HepG2 (cell line): ENCODE results near the gene POLR1F. TPM values are rescaled to one million over a fixed set of nuclear protein-coding genes. Genes with fewer than 3 reads are reported as not detected.

Source experiments
- ATAC-seq: fragments of 200-7000 bp; cut with Tn5 transposase; 3 replicates; pipeline ENCODE4 v1.9.1; 2020; ENCODE audit warnings: mild to moderate bottlenecking, moderate library complexity
- BruUV-seq: library from RNA; stranded (reverse); fragments of 400-500 nt; replicated peaks from 2 replicates; lab custom pipeline; 2021; lab: Mats Ljungman, UMichigan
- CTCF ChIA-PET: fragments of 300-600 bp; formaldehyde crosslinking; extraction: SDS; loops from one replicate; lab custom pipeline; 2021; ENCODE audit warnings: low total read pairs, inconsistent platforms, low intra/inter-chr PET ratio; lab: Yijun Ruan, JAX
- POLR2A ChIA-PET: fragments of 350-600 bp; sonication (Branson Sonifier 250); formaldehyde crosslinking; loops from one replicate; lab custom pipeline; 2020; ENCODE audit warnings: antibody characterized with exemption, inconsistent platforms; lab: Yijun Ruan, JAX
- DNase-seq: peaks from one replicate; pipeline ENCODE4 v3.0.0-alpha.2; 2015; ENCODE audit warnings: low spot score
- FAIRE-seq: peaks from 3 replicates; lab custom pipeline; 2011; peaks lifted over from hg19 to GRCh38; lab: Jason Lieb, UNC
- H2AFZ ChIP-seq: one replicate; pipeline ENCODE4 v1.6.1; 2011; ENCODE audit warnings: low read length, inconsistent platforms
- H3K27ac ChIP-seq: fragments of 300-600 bp; 3 replicates; pipeline ENCODE4 v1.8.0; 2011; ENCODE audit warnings: mixed run types, mild to moderate bottlenecking, mixed read lengths, low read length, inconsistent platforms; ENCODE audit not compliant: insufficient read depth; ENCODE audit errors: extremely low read length
- H3K27me3 ChIP-seq, 2 experiments: fragments of 200-600 bp in 1 of 2; 2 replicates in 1 of 2; 3 replicates in 1 of 2; pipeline versions ENCODE4 v1.6.0 to v1.8.0; 2011; ENCODE audit warnings: low read length in 2 of 2, mild to moderate bottlenecking in 2 of 2, moderate library complexity in 2 of 2, inconsistent platforms in 1 of 2; ENCODE audit not compliant: insufficient read depth in 2 of 2, control insufficient read depth in 1 of 2
- H3K36me3 ChIP-seq, 2 experiments: fragments of 200-600 bp in 1 of 2; replicated peaks in 1 of 2; 2 replicates in 1 of 2; 3 replicates in 1 of 2; pipeline versions ENCODE4 v1.5.1 to v1.8.0; 2011; ENCODE audit warnings: low read length in 2 of 2, inconsistent platforms in 1 of 2; ENCODE audit not compliant: insufficient read depth in 2 of 2, control insufficient read depth in 1 of 2
- H3K4me1 ChIP-seq: 2 replicates; pipeline ENCODE4 v1.5.1; 2012; ENCODE audit warnings: low read length, inconsistent platforms; ENCODE audit not compliant: insufficient read depth
- H3K4me2 ChIP-seq: 2 replicates; pipeline ENCODE4 v1.6.0; 2011; ENCODE audit warnings: low read depth, low read length, inconsistent platforms
- H3K4me3 ChIP-seq, 3 experiments: fragments of 200-600 bp in 1 of 3; sonication (generic), shearing (Covaris generic) in 1 of 3; replicated peaks in 1 of 3; 2 replicates each; pipeline ENCODE4 v1.5.1; 2011 to 2016; ENCODE audit warnings: low read length in 3 of 3, inconsistent platforms in 2 of 3, low read depth in 2 of 3, mild to moderate bottlenecking in 2 of 3, control low read depth in 1 of 3, mixed read lengths in 1 of 3; ENCODE audit not compliant: insufficient read depth in 1 of 3
- H3K79me2 ChIP-seq: one replicate; pipeline ENCODE4 v1.6.1; 2011; ENCODE audit warnings: low read length, inconsistent platforms; ENCODE audit not compliant: insufficient read depth
- H3K9ac ChIP-seq: 2 replicates; pipeline ENCODE4 v1.6.0; 2011; ENCODE audit warnings: mild to moderate bottlenecking, low read depth, low read length, inconsistent platforms; ENCODE audit not compliant: insufficient read depth
- H3K9me3 ChIP-seq: 2 replicates; pipeline ENCODE4 v1.5.1; 2012; ENCODE audit warnings: mild to moderate bottlenecking, low read length
- H4K20me1 ChIP-seq: 2 replicates; pipeline ENCODE4 v1.6.0; 2011; ENCODE audit warnings: inconsistent platforms, mild to moderate bottlenecking, low read length, moderate library complexity; ENCODE audit not compliant: insufficient read depth
- ATF7 ChIP-seq, 2 experiments: fragments of 450-650 bp in 1 of 2; sonication (generic) in 1 of 2; formaldehyde crosslinking in 1 of 2; IDR thresholded peaks; 2 replicates each; pipeline versions ENCODE4 v1.4.0 to v1.6.1; 2016 to 2020; ENCODE audit warnings: antibody characterized with exemption in 1 of 2, mild to moderate bottlenecking in 1 of 2, missing genetic modification reagents in 1 of 2
- MATR3 ChIP-seq: sonication (generic); formaldehyde crosslinking; IDR thresholded peaks from 2 replicates; pipeline ENCODE4 v1.4.0; 2020; ENCODE audit warnings: missing genetic modification reagents
- PAF1 ChIP-seq: IDR thresholded peaks from 2 replicates; pipeline ENCODE4 v1.6.1; 2016; ENCODE audit warnings: missing genetic modification reagents, missing compliant biosample characterization
- SRSF1 ChIP-seq: fragments of 200-400 bp; formaldehyde crosslinking; optimal IDR thresholded peaks from 2 replicates; pipeline ENCODE3; 2017; ENCODE audit warnings: mild to moderate bottlenecking, low read depth, low read length, moderate library complexity
- ZNF12 ChIP-seq: sonication (generic); formaldehyde crosslinking; IDR thresholded peaks from 2 replicates; pipeline ENCODE4 v1.5.0; 2020; ENCODE audit warnings: missing genetic modification reagents
- ZNF605 ChIP-seq: sonication (generic); formaldehyde crosslinking; IDR thresholded peaks from 2 replicates; pipeline ENCODE4 v1.8.0; 2022; ENCODE audit warnings: mild to moderate bottlenecking, missing genetic modification reagents
- WGBS: methylation state at CpG from one replicate; pipeline ENCODE4 v1.1.6; 2017; ENCODE audit warnings: low lambda C conversion rate; 5-methylcytosine and 5-hydroxymethylcytosine counted together
- in situ Hi-C: cut with HindIII; loops from 2 replicates; pipeline ENCODE4 v1.10.0; 2017; ENCODE audit warnings: low pct_unique_long_range_greater_than_20kb; ENCODE audit not compliant: extremely low pct_ligation_motif_present
- intact Hi-C: fragments of 100-400 bp; cut with micrococcal nuclease; formaldehyde crosslinking; loops from one replicate; pipeline ENCODE4 v1.10.0; 2022; ENCODE audit not compliant: unreplicated experiment
- polyA plus RNA-seq, 8 experiments: library from polyadenylated mRNA; depleted of rRNA in 3 of 8; stranded (reverse) in 7 of 8; unstranded in 1 of 8; fragments of >200 nt; fragmentation: Illumina TruSeq in 4 of 8; extraction: Trizol in 4 of 8; gene quantifications; 2 replicates each; pipeline versions ENCODE4 v1.2.1 to v1.2.3, GENCODE V29; 2011 to 2016; ENCODE audit warnings: low read depth in 4 of 8, missing spikeins in 1 of 8, mixed read lengths in 1 of 8; ENCODE audit not compliant: insufficient read depth in 1 of 8
- total RNA-seq, 5 experiments: library from RNA; depleted of rRNA; stranded (reverse); fragments of >200 nt; fragmentation: Illumina TruSeq; extraction: Trizol; gene quantifications; 2 replicates each; pipeline ENCODE4 v1.2.3, GENCODE V29; 2016; ENCODE audit warnings: low read depth in 1 of 5

The POLR1F gene
- total and polyA plus RNA-seq, 2 of the 13 experiments (the other 11 are each of a cell fraction or from before 2014, with no cell fraction given) = 8.0 to 14.9 TPM

- FAIRE-seq (no peak), DNase-seq (no peak)
- no peak overlapping the region for H3K9ac ChIP-seq
- no peaks in the 10 kb centered on the region for H3K27me3 ChIP-seq
- H3K79me2 ChIP-seq = no peaks in the 10 kb centered on the region
- BruUV-seq = no TSS peak
- no peak overlapping the region for H3K4me3 ChIP-seq
- in situ Hi-C loops = no loop called here
- TF ChIP-seq ZNF12 (CRISPR knock-in tag) (no peak), ZNF605 (CRISPR knock-in tag) (no peak), MATR3 (CRISPR knock-in tag) (no peak), PAF1 (CRISPR knock-in tag) (no peak)
- TF ChIP-seq, all 625 proteins: peak for 0
- H3K27ac ChIP-seq = no peak overlapping the region
- H3K4me2 ChIP-seq = no peak overlapping the region
- no peaks in the 10 kb centered on the region for H4K20me1 ChIP-seq
- no peaks in the 10 kb centered on the region for H3K9me3 ChIP-seq
- 3% methylated on average over 2 of the region's 2 CpGs for WGBS
- intact Hi-C loops = no loop called here
- no peak overlapping the region for H2AFZ ChIP-seq
- no peaks in the 10 kb centered on the region for H3K4me1 ChIP-seq
- ATAC-seq = no peak
- no peaks in the 10 kb centered on the region for H3K36me3 ChIP-seq
- CTCF ChIA-PET = no interaction called here
- POLR2A ChIA-PET = no interaction called here
Observed at GRCh38 chr7:19677180-19677579, 31.7 kb downstream of the POLR1F start.

DNA sequence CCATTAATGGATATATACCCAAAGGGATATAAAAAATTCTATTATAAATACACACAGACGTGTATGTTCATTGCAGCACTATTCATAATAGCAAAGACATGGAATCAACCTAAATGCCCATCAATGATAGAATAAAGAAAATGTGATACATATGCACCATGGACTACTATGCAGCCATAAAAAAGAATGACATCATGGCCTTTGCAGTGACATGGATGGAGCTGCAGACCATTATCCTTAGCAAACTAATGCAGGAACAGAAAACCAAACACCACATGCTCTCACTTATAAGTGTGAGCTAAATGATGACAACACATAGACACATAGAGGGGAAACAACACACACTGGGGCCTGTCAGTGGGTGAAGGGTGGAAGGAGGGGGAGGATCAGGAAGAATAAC is 33.0 kb downstream of the POLR1F start:
- Histone ChIP-seq H3K79me2 (no peaks in the 10 kb centered on the region), H3K36me3 (no peaks in the 10 kb centered on the region), H3K9ac (no peak overlapping the region), H3K27ac (no peak overlapping the region), H3K27me3 (no peaks in the 10 kb centered on the region), H3K4me2 (no peak overlapping the region), H3K4me1 (no peaks in the 10 kb centered on the region), H3K4me3 (no peak overlapping the region), H2AFZ (no peak overlapping the region), H4K20me1 (no peaks in the 10 kb centered on the region), H3K9me3 (no peaks in the 10 kb centered on the region)
- intact Hi-C loops (no loop called here), in situ Hi-C loops (no loop called here)
- ChIA-PET CTCF (no interaction called here), POLR2A (no interaction called here)
- TF ChIP-seq ATF7 (IDR thresholded peaks at IDR 0.05) = peak; percentile 79
- no peak for TF ChIP-seq ATF7 (CRISPR knock-in tag; IDR thresholded peaks at IDR 0.05)
- TF ChIP-seq SRSF1 = no peak
- BruUV-seq = no TSS peak
- ATAC-seq (no peak), FAIRE-seq (no peak), DNase-seq (no peak)
- 4% methylated on average over 1 of the region's 1 CpG for WGBS
